SK-N-SH treated with all-trans-retinoic acid at 6 μM for 48 hours (cell line): ENCODE results near the gene TPST1.
A peak's percentile ranks its signal among the peaks of the same experiment; 100 is the strongest.
"Not testable (repeated sequence)": the region's sequence is repeated elsewhere in the genome, so short reads cannot be mapped to it uniquely, and the experiment has no call there.

ENCODE experiments used
- ATAC-seq: fragments of 200-7000 bp; cut with Tn5 transposase; 3 replicates; pipeline ENCODE4 v1.9.1; 2020; ENCODE audit warnings: mild to moderate bottlenecking, moderate library complexity
- ARNTL ChIP-seq: fragments of 450-650 bp; formaldehyde crosslinking; IDR thresholded peaks from 2 replicates; pipeline ENCODE4 v1.5.0; 2020; ENCODE audit warnings: low read depth, mild to moderate bottlenecking, moderate library complexity, borderline replicate concordance
- BACH2 ChIP-seq: fragments of 250-450 bp; sonication (Bioruptor Pico); IDR thresholded peaks from 2 replicates; pipeline ENCODE4 v1.9.0; 2021; ENCODE audit warnings: mild to moderate bottlenecking, borderline replicate concordance
- CSDC2 ChIP-seq: fragments of 250-450 bp; sonication (Bioruptor Pico); IDR thresholded peaks from 2 replicates; pipeline ENCODE4 v1.5.0; 2020; ENCODE audit warnings: mild to moderate bottlenecking, moderate library complexity
- ESRRG ChIP-seq: fragments of 250-450 bp; sonication (Bioruptor Pico); IDR thresholded peaks from 2 replicates; pipeline ENCODE4 v1.6.1; 2021; ENCODE audit warnings: mild to moderate bottlenecking
- GLIS3 ChIP-seq: fragments of 250-450 bp; sonication (Bioruptor Pico); IDR thresholded peaks from 2 replicates; pipeline ENCODE4 v1.5.0; 2020; ENCODE audit warnings: mild to moderate bottlenecking, moderate library complexity
- ISL1 ChIP-seq: fragments of 250-450 bp; sonication (Bioruptor Pico); IDR thresholded peaks from 2 replicates; pipeline ENCODE4 v2.1.2; 2022; ENCODE audit warnings: mild to moderate bottlenecking, moderate library complexity
- OSR1 ChIP-seq: fragments of 250-450 bp; sonication (Bioruptor Pico); IDR thresholded peaks from 2 replicates; pipeline ENCODE4 v1.8.0; 2022; ENCODE audit warnings: moderate library complexity, mild to moderate bottlenecking, inconsistent platforms
- PPARA ChIP-seq: fragments of 250-450 bp; sonication (Bioruptor Pico); IDR thresholded peaks from 2 replicates; pipeline ENCODE4 v1.5.0; 2020; ENCODE audit warnings: mild to moderate bottlenecking, borderline replicate concordance
- RARB ChIP-seq: fragments of 250-450 bp; sonication (Bioruptor Pico); IDR thresholded peaks from 2 replicates; pipeline ENCODE4 v1.8.0; 2021; ENCODE audit warnings: mild to moderate bottlenecking, moderate library complexity
- SNAI2 ChIP-seq: fragments of 250-450 bp; sonication (Bioruptor Pico); IDR thresholded peaks from 2 replicates; pipeline ENCODE4 v1.5.0; 2020; ENCODE audit warnings: mild to moderate bottlenecking, moderate library complexity
- TCF4 ChIP-seq: fragments of 250-450 bp; sonication (Bioruptor Pico); IDR thresholded peaks from 2 replicates; pipeline ENCODE4 v1.8.0; 2021; ENCODE audit warnings: mild to moderate bottlenecking, moderate library complexity, borderline replicate concordance
- ZC3H10 ChIP-seq: fragments of 250-450 bp; sonication (Bioruptor Pico); IDR thresholded peaks from 2 replicates; pipeline ENCODE4 v1.5.1; 2021; ENCODE audit warnings: mild to moderate bottlenecking, moderate library complexity
- ZFP3 ChIP-seq: fragments of 250-450 bp; sonication (Bioruptor Pico); IDR thresholded peaks from 2 replicates; pipeline ENCODE4 v1.5.0; 2020; ENCODE audit warnings: mild to moderate bottlenecking, moderate library complexity
- ZFP30 ChIP-seq: fragments of 450-650 bp; formaldehyde crosslinking; IDR thresholded peaks from 2 replicates; pipeline ENCODE4 v1.5.0; 2022; ENCODE audit warnings: mild to moderate bottlenecking, moderate library complexity
- ZNF565 ChIP-seq: fragments of 450-650 bp; formaldehyde crosslinking; conservative IDR thresholded peaks from 2 replicates; pipeline ENCODE4 v1.5.0; 2020; ENCODE audit warnings: low read depth, mild to moderate bottlenecking, moderate library complexity
- ZNF8 ChIP-seq: fragments of 450-650 bp; formaldehyde crosslinking; IDR thresholded peaks from 2 replicates; pipeline ENCODE4 v1.5.0; 2020; ENCODE audit warnings: mild to moderate bottlenecking, moderate library complexity
- TF ChIP-seq, protein P1 (sequence below): fragments of 250-450 bp; sonication (Bioruptor Pico); IDR thresholded peaks from 2 replicates; pipeline ENCODE4 v1.5.1; 2020; ENCODE audit warnings: low read depth, mild to moderate bottlenecking, moderate library complexity
- TF ChIP-seq, protein P2 (sequence below): fragments of 250-450 bp; sonication (Bioruptor Pico); IDR thresholded peaks from 2 replicates; pipeline ENCODE4 v1.5.0; 2020; ENCODE audit warnings: mild to moderate bottlenecking, moderate library complexity
- TF ChIP-seq, protein P3 (sequence below): fragments of 250-450 bp; sonication (Bioruptor Pico); IDR thresholded peaks from 2 replicates; pipeline ENCODE4 v1.8.0; 2021; ENCODE audit warnings: low read depth, mild to moderate bottlenecking, moderate library complexity, borderline replicate concordance

TPST1 gene

DNA sequence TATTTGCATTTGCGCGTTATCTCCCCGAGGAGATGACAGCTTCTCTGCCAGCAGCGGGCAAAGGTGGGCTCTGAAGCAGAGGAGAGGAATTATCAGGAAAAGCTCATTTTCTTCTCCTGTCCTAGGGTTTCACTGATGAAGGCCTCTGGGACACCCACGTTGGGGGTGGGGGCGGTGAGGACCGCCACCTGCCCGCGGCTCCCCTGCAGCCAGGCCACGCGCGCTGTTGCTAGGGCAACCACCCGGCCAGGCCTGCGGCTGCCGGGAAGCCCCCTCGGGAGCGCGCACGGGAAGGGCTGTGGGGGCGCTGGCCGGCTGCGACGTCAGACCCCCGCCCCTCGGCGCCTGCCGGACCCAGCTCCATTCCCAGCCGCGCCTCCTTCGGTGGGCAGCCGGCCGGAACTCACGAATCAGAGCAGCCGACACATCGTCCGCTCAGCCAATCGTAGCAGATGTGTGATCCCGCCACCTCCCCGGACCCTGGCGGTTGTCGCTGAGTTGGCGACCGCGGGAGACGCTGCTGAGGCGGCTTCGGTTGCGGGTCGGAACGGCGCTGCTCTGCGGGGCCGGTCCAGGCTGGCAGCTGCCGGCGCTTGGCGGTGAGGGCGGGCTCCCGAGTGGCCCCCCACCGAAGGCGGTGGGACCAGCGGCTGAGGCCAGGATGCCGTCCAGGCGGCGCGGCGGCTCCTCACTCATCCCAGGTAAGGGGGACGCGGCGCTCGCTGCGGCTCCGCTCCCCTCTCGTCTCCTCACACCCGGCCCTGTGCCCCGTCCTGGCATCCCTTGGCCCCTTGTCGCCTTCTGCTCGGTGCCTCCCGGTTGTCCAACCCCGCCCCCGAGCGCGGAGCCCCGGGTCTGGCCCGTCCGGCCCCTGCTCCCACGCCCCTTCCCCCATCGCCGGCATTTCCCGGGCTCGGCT is at the start of gene TPST1:
Gene TPST1, plus strand, starts transcription at position 513 of the 919 bp plus-strand sequence. CDS start 35,092 bp downstream, outside the sequence.
- peak; percentile 94 for ATAC-seq
- TF ChIP-seq PPARA (no peak), ZNF8 (CRISPR knock-in tag) (no peak), CSDC2 (no peak), ZFP30 (CRISPR knock-in tag) (no peak), SNAI2 (CRISPR knock-in tag) (peak; percentile 62; the same call in 1 of the 2 replicates), TCF4 (no peak), BACH2 (CRISPR knock-in tag) (no peak), ZFP3 (0 out of 2 replicates have a peak, but pooled peaks have one; percentile 46), GLIS3 (CRISPR knock-in tag) (no peak; the same call in 1 of the 2 replicates)
- TF ChIP-seq, protein P1, sequence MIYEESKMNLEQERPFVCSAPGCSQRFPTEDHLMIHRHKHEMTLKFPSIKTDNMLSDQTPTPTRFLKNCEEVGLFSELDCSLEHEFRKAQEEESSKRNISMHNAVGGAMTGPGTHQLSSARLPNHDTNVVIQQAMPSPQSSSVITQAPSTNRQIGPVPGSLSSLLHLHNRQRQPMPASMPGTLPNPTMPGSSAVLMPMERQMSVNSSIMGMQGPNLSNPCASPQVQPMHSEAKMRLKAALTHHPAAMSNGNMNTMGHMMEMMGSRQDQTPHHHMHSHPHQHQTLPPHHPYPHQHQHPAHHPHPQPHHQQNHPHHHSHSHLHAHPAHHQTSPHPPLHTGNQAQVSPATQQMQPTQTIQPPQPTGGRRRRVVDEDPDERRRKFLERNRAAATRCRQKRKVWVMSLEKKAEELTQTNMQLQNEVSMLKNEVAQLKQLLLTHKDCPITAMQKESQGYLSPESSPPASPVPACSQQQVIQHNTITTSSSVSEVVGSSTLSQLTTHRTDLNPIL (CRISPR knock-in tag): no peak
- TF ChIP-seq, protein P2, sequence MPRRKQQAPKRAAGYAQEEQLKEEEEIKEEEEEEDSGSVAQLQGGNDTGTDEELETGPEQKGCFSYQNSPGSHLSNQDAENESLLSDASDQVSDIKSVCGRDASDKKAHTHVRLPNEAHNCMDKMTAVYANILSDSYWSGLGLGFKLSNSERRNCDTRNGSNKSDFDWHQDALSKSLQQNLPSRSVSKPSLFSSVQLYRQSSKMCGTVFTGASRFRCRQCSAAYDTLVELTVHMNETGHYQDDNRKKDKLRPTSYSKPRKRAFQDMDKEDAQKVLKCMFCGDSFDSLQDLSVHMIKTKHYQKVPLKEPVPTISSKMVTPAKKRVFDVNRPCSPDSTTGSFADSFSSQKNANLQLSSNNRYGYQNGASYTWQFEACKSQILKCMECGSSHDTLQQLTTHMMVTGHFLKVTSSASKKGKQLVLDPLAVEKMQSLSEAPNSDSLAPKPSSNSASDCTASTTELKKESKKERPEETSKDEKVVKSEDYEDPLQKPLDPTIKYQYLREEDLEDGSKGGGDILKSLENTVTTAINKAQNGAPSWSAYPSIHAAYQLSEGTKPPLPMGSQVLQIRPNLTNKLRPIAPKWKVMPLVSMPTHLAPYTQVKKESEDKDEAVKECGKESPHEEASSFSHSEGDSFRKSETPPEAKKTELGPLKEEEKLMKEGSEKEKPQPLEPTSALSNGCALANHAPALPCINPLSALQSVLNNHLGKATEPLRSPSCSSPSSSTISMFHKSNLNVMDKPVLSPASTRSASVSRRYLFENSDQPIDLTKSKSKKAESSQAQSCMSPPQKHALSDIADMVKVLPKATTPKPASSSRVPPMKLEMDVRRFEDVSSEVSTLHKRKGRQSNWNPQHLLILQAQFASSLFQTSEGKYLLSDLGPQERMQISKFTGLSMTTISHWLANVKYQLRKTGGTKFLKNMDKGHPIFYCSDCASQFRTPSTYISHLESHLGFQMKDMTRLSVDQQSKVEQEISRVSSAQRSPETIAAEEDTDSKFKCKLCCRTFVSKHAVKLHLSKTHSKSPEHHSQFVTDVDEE: peak; percentile 62; the same call in 1 of the 2 replicates
- TF ChIP-seq, protein P3, sequence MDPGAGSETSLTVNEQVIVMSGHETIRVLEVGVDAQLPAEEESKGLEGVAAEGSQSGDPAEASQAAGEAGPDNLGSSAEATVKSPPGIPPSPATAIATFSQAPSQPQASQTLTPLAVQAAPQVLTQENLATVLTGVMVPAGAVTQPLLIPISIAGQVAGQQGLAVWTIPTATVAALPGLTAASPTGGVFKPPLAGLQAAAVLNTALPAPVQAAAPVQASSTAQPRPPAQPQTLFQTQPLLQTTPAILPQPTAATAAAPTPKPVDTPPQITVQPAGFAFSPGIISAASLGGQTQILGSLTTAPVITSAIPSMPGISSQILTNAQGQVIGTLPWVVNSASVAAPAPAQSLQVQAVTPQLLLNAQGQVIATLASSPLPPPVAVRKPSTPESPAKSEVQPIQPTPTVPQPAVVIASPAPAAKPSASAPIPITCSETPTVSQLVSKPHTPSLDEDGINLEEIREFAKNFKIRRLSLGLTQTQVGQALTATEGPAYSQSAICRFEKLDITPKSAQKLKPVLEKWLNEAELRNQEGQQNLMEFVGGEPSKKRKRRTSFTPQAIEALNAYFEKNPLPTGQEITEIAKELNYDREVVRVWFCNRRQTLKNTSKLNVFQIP: no peak

DNA sequence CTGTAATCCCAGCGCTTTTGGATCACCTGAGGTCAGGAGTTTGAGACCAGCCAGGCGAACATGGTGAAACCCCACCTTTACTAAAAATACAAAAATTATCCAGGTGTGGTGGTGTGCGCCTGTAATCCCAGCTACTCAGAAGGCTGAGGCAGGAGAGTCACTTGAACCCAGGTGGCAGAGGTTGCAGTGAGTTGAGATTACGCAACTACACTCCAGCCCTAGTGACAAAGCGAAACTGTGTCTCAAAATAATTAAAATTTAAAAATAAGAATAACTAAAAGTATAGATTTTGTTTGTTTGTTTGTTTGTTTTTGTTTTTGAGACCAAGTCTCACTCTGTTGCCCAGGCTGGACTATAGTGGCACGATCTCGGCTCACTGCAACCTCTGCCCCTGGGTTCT is 49.1 kb upstream of the TPST1 start:
- not testable (repeated sequence) for ATAC-seq

DNA sequence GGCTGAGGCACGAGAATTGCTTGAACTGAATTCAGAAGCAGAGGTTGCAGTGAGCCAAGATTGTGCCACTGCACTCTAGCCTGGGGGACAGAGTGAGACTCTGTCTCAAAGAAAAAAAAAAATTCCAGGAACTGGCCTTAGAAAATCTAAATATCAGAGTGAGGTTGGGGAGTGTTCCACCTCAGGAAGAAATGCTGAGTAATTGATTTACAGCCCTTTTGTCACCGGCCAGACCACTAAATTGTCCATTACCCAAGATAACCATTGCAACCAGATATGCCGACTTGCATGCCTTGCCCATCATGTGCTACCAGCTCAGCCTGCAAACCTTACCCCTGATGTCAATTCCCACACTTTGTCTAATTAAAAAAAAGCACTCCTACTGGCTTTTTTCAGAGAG is 48.1 kb upstream of the TPST1 start:
- no peak; the same call in 2 of the 3 replicates for ATAC-seq
- TF ChIP-seq, protein P2: peak; percentile 74
- TF ChIP-seq CSDC2 (no peak), ISL1 (CRISPR knock-in tag) (peak; percentile 63)

DNA sequence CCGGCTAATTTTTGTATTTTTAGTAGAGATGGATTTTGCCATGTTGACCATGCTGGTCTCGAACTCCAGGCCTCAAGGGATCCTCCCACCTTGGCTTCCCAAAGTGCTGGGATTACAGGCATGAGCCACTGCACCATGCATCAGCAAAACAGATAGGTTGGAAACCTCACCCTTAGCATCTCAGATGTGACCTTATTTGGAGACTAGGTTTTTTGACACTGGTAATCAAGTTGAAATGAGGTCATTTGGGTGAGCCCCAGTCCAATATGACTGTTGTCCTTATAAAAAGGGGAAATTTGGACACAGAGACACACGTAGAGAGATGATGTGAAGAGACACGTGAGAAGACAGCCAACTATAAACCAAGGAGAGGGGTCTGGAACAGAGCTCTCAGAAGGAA is 42.5 kb upstream of the TPST1 start:
- TF ChIP-seq ZNF565 (CRISPR knock-in tag): no peak
- no peak for TF ChIP-seq ZC3H10
- no peak for TF ChIP-seq ESRRG (CRISPR knock-in tag)
- no peak for TF ChIP-seq RARB (CRISPR knock-in tag)
- no peak for TF ChIP-seq CSDC2
- TF ChIP-seq BACH2 (CRISPR knock-in tag): no peak
- TF ChIP-seq ZFP3: no peak
- TF ChIP-seq ARNTL (CRISPR knock-in tag): no peak
- TF ChIP-seq SNAI2 (CRISPR knock-in tag): no peak
- no peak for TF ChIP-seq OSR1 (CRISPR knock-in tag)
- TF ChIP-seq, protein P3: no peak
- no peak for ATAC-seq
